GM12865 (cell line): ENCODE results near the gene UNC50.

Experiments used
- DNase-seq: peaks from one replicate; pipeline ENCODE4 v3.0.0; 2010; ENCODE audit warnings: low read depth
- H3K4me3 ChIP-seq: 2 replicates; pipeline ENCODE4 v1.5.1; 2011; ENCODE audit warnings: mild to moderate bottlenecking, low read depth, low read length, control low read depth
- CTCF ChIP-seq: IDR thresholded peaks from 2 replicates; pipeline ENCODE4 v1.5.1; 2011; ENCODE audit warnings: low read length, control low read depth, low read depth, inconsistent platforms; ENCODE audit not compliant: insufficient read depth; ENCODE audit errors: missing control alignments

Gene UNC50

GRCh38 chr2:98569915-98570314 lies 38.5 kb upstream of the UNC50 start:
- DNase-seq = no peak
- TF ChIP-seq CTCF = no peak
- H3K4me3 ChIP-seq = no peak overlapping the region

GRCh38 chr2:98570356-98570755 lies 38.0 kb upstream of the UNC50 start:
- DNase-seq = no peak
- TF ChIP-seq CTCF = no peak
- no peak overlapping the region for H3K4me3 ChIP-seq

- no peak for DNase-seq
- no peak for TF ChIP-seq CTCF
- H3K4me3 ChIP-seq = no peak overlapping the region
Measured at GRCh38 chr2:98571121-98571701, 37.2 kb upstream of the UNC50 start.

- DNase-seq = no peak
- H3K4me3 ChIP-seq = no peak overlapping the region
- no peak for TF ChIP-seq CTCF
Measured at GRCh38 chr2:98571796-98572195, 36.6 kb upstream of the UNC50 start.

- no peak for DNase-seq
Measured at GRCh38 chr2:98572211-98572610, 36.2 kb upstream of the UNC50 start.

GRCh38 chr2:98572676-98573075 lies 35.7 kb upstream of the UNC50 start:
- no peak for DNase-seq
- TF ChIP-seq CTCF = no peak
- H3K4me3 ChIP-seq = no peak overlapping the region

More at GRCh38 chr2:98572211-98572610, 36.2 kb upstream of the UNC50 start:
- no peak overlapping the region for H3K4me3 ChIP-seq
- TF ChIP-seq CTCF = no peak

GRCh38 chr2:98573426-98573825 lies 35.0 kb upstream of the UNC50 start:
- DNase-seq = no peak
- H3K4me3 ChIP-seq = no peak overlapping the region
- no peak for TF ChIP-seq CTCF
